Ishikawa (cell line): ENCODE measurements around the gene SPA17.

Source experiments
- CEBPB ChIP-seq: IDR thresholded peaks from 2 replicates; pipeline ENCODE4 v1.6.1; 2012
- CREB1 ChIP-seq: IDR thresholded peaks from 2 replicates; pipeline ENCODE4 v1.6.1; 2012; ENCODE audit warnings: low read depth
- EGR1 ChIP-seq: IDR thresholded peaks from 2 replicates; pipeline ENCODE4 v1.6.1; 2012
- EP300 ChIP-seq: IDR thresholded peaks from 2 replicates; pipeline ENCODE4 v1.6.1; 2012; ENCODE audit warnings: borderline replicate concordance
- FOXM1 ChIP-seq: IDR thresholded peaks from 2 replicates; pipeline ENCODE4 v1.6.1; 2012; ENCODE audit warnings: low read depth, borderline replicate concordance
- MAX ChIP-seq: IDR thresholded peaks from 2 replicates; pipeline ENCODE4 v1.6.1; 2012
- NFIC ChIP-seq: IDR thresholded peaks from 2 replicates; pipeline ENCODE4 v1.6.1; 2012
- RAD21 ChIP-seq: IDR thresholded peaks from 2 replicates; pipeline ENCODE4 v1.6.1; 2012; ENCODE audit warnings: low read depth
- TAF1 ChIP-seq: IDR thresholded peaks from 2 replicates; pipeline ENCODE4 v1.6.1; 2012; ENCODE audit warnings: low read depth, mild to moderate bottlenecking
- TCF12 ChIP-seq: IDR thresholded peaks from 2 replicates; pipeline ENCODE4 v1.6.1; 2012; ENCODE audit warnings: low read depth
- TEAD4 ChIP-seq: IDR thresholded peaks from 2 replicates; pipeline ENCODE4 v1.6.1; 2012
- YY1 ChIP-seq: IDR thresholded peaks from 2 replicates; pipeline ENCODE4 v1.6.1; 2012; ENCODE audit warnings: low read depth
- ZBTB7A ChIP-seq: IDR thresholded peaks from 2 replicates; pipeline ENCODE4 v1.6.1; 2012; ENCODE audit warnings: low read depth
- TF ChIP-seq, protein P1 (sequence below): IDR thresholded peaks from 2 replicates; pipeline ENCODE4 v1.6.1; 2012
- TF ChIP-seq, protein P2 (sequence below): IDR thresholded peaks from 2 replicates; pipeline ENCODE4 v1.6.1; 2012; ENCODE audit warnings: low read depth, mild to moderate bottlenecking

SPA17 gene

GRCh38 chr11:124646148-124646547 is 27.6 kb upstream of the SPA17 start:
- no peak for TF ChIP-seq NFIC
- TF ChIP-seq TEAD4, result no peak
- TF ChIP-seq EGR1, result no peak
- TF ChIP-seq ZBTB7A, result no peak
- TF ChIP-seq RAD21, result no peak
- TF ChIP-seq CREB1, result no peak
- TF ChIP-seq YY1, result no peak
- TF ChIP-seq, protein P1, sequence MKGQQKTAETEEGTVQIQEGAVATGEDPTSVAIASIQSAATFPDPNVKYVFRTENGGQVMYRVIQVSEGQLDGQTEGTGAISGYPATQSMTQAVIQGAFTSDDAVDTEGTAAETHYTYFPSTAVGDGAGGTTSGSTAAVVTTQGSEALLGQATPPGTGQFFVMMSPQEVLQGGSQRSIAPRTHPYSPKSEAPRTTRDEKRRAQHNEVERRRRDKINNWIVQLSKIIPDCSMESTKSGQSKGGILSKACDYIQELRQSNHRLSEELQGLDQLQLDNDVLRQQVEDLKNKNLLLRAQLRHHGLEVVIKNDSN, result no peak
- no peak for TF ChIP-seq FOXM1

GRCh38 chr11:124648610-124649009 is 25.1 kb upstream of the SPA17 start:
- TF ChIP-seq TAF1 (no peak), YY1 (no peak), TCF12 (no peak), FOXM1 (no peak), RAD21 (no peak), CREB1 (no peak), EGR1 (no peak), TEAD4 (no peak), MAX (no peak), ZBTB7A (no peak)
- TF ChIP-seq, protein P2, sequence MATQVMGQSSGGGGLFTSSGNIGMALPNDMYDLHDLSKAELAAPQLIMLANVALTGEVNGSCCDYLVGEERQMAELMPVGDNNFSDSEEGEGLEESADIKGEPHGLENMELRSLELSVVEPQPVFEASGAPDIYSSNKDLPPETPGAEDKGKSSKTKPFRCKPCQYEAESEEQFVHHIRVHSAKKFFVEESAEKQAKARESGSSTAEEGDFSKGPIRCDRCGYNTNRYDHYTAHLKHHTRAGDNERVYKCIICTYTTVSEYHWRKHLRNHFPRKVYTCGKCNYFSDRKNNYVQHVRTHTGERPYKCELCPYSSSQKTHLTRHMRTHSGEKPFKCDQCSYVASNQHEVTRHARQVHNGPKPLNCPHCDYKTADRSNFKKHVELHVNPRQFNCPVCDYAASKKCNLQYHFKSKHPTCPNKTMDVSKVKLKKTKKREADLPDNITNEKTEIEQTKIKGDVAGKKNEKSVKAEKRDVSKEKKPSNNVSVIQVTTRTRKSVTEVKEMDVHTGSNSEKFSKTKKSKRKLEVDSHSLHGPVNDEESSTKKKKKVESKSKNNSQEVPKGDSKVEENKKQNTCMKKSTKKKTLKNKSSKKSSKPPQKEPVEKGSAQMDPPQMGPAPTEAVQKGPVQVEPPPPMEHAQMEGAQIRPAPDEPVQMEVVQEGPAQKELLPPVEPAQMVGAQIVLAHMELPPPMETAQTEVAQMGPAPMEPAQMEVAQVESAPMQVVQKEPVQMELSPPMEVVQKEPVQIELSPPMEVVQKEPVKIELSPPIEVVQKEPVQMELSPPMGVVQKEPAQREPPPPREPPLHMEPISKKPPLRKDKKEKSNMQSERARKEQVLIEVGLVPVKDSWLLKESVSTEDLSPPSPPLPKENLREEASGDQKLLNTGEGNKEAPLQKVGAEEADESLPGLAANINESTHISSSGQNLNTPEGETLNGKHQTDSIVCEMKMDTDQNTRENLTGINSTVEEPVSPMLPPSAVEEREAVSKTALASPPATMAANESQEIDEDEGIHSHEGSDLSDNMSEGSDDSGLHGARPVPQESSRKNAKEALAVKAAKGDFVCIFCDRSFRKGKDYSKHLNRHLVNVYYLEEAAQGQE, result no peak

DNA sequence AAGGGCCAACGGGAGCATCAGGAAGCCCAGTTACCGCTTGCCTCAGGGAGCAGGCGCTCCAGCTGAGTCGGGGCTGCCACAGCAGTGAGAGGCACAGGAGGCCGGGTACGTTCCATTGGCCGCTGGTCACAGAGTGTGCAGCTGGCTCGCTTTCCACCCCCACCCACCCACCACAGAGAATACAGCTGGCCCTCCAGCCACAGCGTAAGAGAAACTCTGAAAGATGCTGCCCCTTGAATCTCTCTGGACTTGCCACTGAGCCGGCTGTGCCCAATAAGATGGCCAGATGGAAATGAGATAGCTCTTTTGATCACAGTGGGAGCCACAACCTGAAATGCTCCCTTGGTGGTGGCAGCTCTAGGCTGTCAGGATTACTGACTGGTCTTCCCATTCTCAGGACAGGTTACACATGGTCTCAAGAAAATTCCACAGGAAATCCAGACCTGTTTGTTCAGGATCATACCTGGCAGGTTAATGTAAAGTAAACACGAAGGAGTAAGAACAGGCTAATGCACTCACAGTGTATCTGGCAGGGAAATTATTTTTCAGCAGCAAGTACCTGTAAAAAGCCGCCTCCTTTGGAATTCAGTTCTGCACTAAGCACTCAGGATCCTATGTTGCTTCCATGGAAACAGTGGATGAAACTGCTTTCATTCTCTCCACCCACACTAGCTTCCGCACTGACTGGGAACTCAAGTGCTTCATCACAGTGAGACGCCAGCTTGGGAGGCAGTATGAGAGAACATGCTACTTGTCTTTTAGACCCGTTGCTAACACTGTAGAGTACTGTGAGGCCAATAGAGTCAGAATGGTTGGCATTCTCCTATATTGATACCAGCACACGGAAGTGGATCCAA is 16.7 kb upstream of the SPA17 start:
- no peak for TF ChIP-seq TAF1
- TF ChIP-seq YY1, result no peak
- TF ChIP-seq ZBTB7A, result no peak
- TF ChIP-seq EGR1, result no peak
- no peak for TF ChIP-seq CEBPB
- TF ChIP-seq, protein P2, result no peak
- TF ChIP-seq EP300, result no peak
- no peak for TF ChIP-seq MAX
- no peak for TF ChIP-seq FOXM1
- TF ChIP-seq RAD21, result no peak
- no peak for TF ChIP-seq TEAD4
- TF ChIP-seq NFIC, result no peak
- TF ChIP-seq CREB1, result no peak
- TF ChIP-seq, protein P1, result no peak
- TF ChIP-seq TCF12, result no peak

DNA sequence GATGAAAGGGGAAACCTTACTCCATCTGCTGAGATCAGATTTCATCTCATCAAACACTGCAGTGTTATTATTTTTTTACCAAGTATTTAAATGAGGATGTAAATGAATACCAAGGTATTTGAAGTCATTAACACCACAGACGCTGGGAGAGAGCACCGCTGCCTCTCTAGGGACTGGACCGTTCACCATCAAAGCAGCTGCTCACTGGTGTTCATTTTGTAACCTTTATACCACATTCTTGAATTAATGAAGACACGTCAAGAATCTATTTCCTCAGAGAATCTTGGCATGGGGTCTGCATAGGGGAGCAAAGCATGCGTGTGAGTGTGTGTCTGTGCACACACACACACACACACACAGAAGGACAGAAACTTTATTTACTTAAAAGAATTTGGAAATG is 15.8 kb upstream of the SPA17 start:
- TF ChIP-seq, protein P1, result no peak
- no peak for TF ChIP-seq ZBTB7A
- no peak for TF ChIP-seq TCF12
- TF ChIP-seq RAD21, result no peak
- TF ChIP-seq, protein P2, result no peak
- no peak for TF ChIP-seq TEAD4
- TF ChIP-seq TAF1, result no peak
- no peak for TF ChIP-seq NFIC
- TF ChIP-seq YY1, result no peak
